ENCODE data around the gene PRKAA1. TPM values are rescaled to one million over a fixed set of nuclear protein-coding genes. Genes with fewer than 3 reads are reported as not detected.
"Not testable (repeated sequence)": the region's sequence is repeated elsewhere in the genome, so short reads cannot be mapped to it uniquely, and the experiment has no call there.

Gene PRKAA1
- total RNA-seq, 1 donor from 2014 or later = 50.2 TPM

- no peak for DNase-seq (ENCODE audit: low read depth)
Measured at GRCh38 chr5:40734986-40735385, 63.2 kb downstream of the PRKAA1 start.

DNA sequence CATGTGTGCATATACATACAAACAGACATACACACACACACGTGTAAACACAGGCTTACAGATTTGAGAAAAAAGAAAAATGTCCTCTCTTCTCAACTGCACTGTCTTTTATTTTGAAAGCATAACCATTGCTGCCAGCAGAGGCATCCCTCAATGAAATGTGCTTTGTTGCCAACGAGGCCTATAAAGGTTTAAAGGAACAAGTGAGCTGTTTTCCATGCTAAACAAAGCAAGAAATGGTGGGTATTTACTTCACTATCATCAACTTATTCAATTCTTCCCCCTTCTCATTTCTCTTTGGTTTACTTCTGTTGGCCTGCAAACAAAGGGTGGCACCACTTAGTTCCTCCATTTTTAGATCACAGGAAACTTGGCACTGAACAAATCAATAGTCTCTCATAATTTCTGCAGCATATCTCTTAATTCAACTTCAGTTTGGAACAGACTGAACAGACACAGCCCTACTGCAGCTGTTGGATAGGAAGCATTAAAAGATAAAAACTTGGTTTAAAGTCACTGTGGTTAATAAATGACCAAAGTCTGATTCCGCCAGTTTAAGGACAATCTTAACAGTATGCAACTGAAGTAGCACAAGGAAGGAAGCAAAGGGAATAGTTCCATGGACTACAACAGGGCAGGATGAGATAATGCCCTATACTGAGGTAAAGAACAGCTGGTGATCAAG, 64.2 kb downstream of the PRKAA1 start:
- peak; percentile 39 for DNase-seq (ENCODE audit: low read depth)

DNA sequence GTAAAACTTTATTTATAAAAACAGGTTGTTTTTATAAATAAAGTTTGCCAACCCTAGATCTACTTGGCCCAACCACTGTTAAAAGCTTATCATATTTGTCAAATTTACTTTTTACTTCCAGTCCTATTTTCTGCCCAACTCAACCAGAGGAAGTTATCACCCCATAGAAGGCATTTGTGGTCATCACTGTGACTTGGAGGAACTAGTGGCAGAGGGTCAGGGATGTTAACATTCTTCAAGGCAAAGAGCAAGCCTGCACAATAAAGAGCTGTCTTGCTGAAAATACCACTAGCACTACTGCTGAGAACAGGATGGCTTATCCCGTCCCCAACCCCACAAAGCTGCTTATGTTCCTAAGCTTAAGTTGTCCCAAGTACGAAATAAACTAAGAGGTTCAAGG, 64.7 kb downstream of the PRKAA1 start:
- peak; percentile 18 for DNase-seq (ENCODE audit: low read depth)

DNA sequence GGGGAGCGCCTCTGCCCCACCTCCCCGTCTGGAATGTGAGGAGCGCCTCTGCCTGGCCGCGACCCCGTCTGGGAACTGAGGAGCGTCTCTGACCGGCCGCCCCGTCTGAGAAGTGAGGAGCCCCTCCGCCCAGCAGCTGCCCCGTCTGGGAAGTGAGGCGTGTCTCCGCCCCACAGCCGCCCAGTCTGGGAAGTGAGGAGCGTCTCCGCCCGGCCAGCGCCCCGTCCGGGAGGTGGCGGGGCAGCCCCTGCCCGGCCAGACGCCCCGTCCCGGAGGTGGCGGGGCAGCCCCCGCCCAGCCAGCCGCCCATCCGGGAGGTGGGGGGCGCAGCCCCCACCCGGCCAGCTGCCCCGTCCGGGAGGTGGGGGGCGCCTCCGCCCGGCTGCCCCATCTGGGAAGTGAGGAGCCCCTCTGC, 75.7 kb downstream of the PRKAA1 start:
- not testable (repeated sequence) for DNase-seq (ENCODE audit: low read depth)

DNA sequence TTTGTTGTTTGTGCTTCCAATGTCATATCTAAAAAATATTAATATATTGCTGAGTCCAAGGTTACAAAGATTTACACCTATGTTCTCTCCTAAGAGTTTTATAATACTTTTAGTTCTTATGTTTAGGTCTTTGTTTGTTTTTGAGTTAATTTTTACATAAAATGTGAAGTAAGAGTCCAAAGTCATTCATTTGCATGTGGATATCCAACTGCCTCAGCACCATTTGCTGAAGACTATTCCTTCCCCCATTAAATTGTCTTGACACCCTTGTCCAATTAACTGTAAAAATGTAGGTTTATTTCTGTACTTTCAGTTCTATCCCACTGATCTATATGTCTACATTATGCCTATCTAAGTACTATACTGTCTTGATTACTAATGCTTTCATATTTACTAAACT, 78.1 kb downstream of the PRKAA1 start:
- no peak for DNase-seq (ENCODE audit: low read depth)

- DNase-seq (ENCODE audit: low read depth) = no peak
Measured at GRCh38 chr5:40717281-40717680, 80.9 kb downstream of the PRKAA1 start.

GRCh38 chr5:40716590-40716989, 81.6 kb downstream of the PRKAA1 start:
- no peak for DNase-seq (ENCODE audit: low read depth)

DNA sequence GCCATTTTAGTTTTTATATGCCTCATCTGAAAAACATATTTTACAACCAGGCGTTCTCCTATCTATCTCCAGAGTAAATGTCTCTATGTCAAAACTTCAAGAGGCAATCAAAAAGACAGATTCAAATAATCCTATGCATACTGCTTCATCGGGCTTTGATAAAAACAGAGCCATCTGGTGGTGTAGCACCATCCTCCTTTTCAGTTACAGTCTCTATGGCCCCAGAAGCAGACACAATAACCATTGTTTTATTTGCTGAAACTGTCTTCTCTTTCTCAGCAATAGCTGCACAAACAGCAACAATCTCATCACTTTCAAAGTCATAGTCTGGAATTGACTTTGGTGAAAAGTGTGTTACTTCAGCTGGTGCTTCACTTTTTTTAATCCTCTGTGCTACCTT, 82.2 kb downstream of the PRKAA1 start:
- no peak for DNase-seq (ENCODE audit: low read depth)

- DNase-seq (ENCODE audit: low read depth) = no peak
Measured at GRCh38 chr5:40714001-40714400, 84.2 kb downstream of the PRKAA1 start.

GRCh38 chr5:40710575-40710974, 87.6 kb downstream of the PRKAA1 start:
- DNase-seq (ENCODE audit: low read depth) = not testable (repeated sequence)

Other genes with a start within 250 kb of the PRKAA1 start
- 58.6 and 59.5 TPM in 2 replicates for gene PTGER4, start 118.5 kb downstream of the PRKAA1 start, total RNA-seq
- 26.7 and 33.5 TPM in 2 replicates for gene TTC33, start 42.4 kb downstream of the PRKAA1 start, total RNA-seq
- gene RPL37, start 36.8 kb upstream of the PRKAA1 start, total RNA-seq = 58.7 and 67.5 TPM in 2 replicates
- 4.7 and 4.8 TPM in 2 replicates for gene CARD6, start 43.0 kb upstream of the PRKAA1 start, total RNA-seq
- 3.6 and 25.8 TPM in 2 replicates for gene C7, start 111.1 kb upstream of the PRKAA1 start, total RNA-seq